Testis (tissue), 2 donors: ENCODE data around the gene RPTN.

Experiments used
- CTCF ChIP-seq, 3 experiments: fragments of 450-650 bp in 2 of 3; fragments of 200-600 bp in 1 of 3; sonication (generic) in 1 of 3; IDR thresholded peaks; one replicate each; pipeline ENCODE4 v1.5.1; 2016 to 2019; ENCODE audit warnings: antibody characterized with exemption in 3 of 3, mild to moderate bottlenecking in 2 of 3, moderate library complexity in 1 of 3
- POLR2A ChIP-seq: fragments of 450-650 bp; IDR thresholded peaks from one replicate; pipeline ENCODE4 v1.6.1; 2017; ENCODE audit warnings: antibody characterized with exemption, mild to moderate bottlenecking, moderate library complexity

- TF ChIP-seq CTCF (IDR thresholded peaks at IDR 0.05) (no peak), POLR2A (no peak)
Observed at GRCh38 chr1:152167835-152168534, 9.0 kb upstream of the RPTN start.
